Prostate gland (tissue), 2 donors: ENCODE measurements around the gene PRPF38B.
"Not testable (repeated sequence)": the region's sequence is repeated elsewhere in the genome, so short reads cannot be mapped to it uniquely, and the experiment has no call there.

Experiments
- CTCF ChIP-seq, 4 experiments: fragments of 200-600 bp in 2 of 4; fragments of 450-650 bp in 2 of 4; sonication (generic) in 2 of 4; IDR thresholded peaks; 1 replicate in 3 of 4; 2 replicates in 1 of 4; pipeline ENCODE4 v1.5.1; 2016 to 2019; ENCODE audit warnings: antibody characterized with exemption in 4 of 4, mild to moderate bottlenecking in 2 of 4, moderate library complexity in 2 of 4
- POLR2A ChIP-seq: fragments of 450-650 bp; IDR thresholded peaks from one replicate; pipeline ENCODE4 v1.6.1; 2016; ENCODE audit warnings: antibody characterized with exemption, mild to moderate bottlenecking
- POLR2AphosphoS5 ChIP-seq: sonication (generic); formaldehyde crosslinking; IDR thresholded peaks from one replicate; pipeline ENCODE4 v1.6.1; 2017; ENCODE audit warnings: antibody characterized with exemption

- not testable (repeated sequence) for TF ChIP-seq CTCF (IDR thresholded peaks at IDR 0.05); POLR2AphosphoS5; POLR2A
Observed at GRCh38 chr1:108681701-108682100, 10.4 kb upstream of the PRPF38B start.
